ENCODE data around the gene MGRN1.
A peak's percentile ranks its signal among the peaks of the same experiment; 100 is the strongest.
"Not testable (repeated sequence)": the region's sequence is repeated elsewhere in the genome, so short reads cannot be mapped to it uniquely, and the experiment has no call there.

The MGRN1 gene

GRCh38 chr16:4639899-4640509 is 15.4 kb downstream of the MGRN1 start:
- DNase-seq (ENCODE audit: low read depth in 1 of 2, low spot score in 1 of 2) = no peak
- no peak for TF ChIP-seq JUND (IDR thresholded peaks at IDR 0.05; ENCODE audit: low read depth)
- in situ Hi-C loops (cut with HindIII; ENCODE audit: low pct_unique_long_range_greater_than_20kb, low sequenced_read_pairs) = no loop called here

GRCh38 chr16:4640572-4641305 is 16.1 kb downstream of the MGRN1 start:
- no peak for DNase-seq (ENCODE audit: low read depth in 1 of 2, low spot score in 1 of 2)
- in situ Hi-C loops (cut with HindIII; ENCODE audit: low pct_unique_long_range_greater_than_20kb, low sequenced_read_pairs) = no loop called here
- no peak for TF ChIP-seq JUND (IDR thresholded peaks at IDR 0.05; ENCODE audit: low read depth)

- no peak for DNase-seq (ENCODE audit: low read depth in 1 of 2, low spot score in 1 of 2)
- TF ChIP-seq JUND (IDR thresholded peaks at IDR 0.05; ENCODE audit: low read depth) = no peak
- in situ Hi-C loops (cut with HindIII; ENCODE audit: low pct_unique_long_range_greater_than_20kb, low sequenced_read_pairs) = no loop called here
These were observed 16.7 kb downstream of the MGRN1 start for GRCh38 chr16:4641306-4641687.

GRCh38 chr16:4641895-4642294 is 17.3 kb downstream of the MGRN1 start:
- DNase-seq (ENCODE audit: low read depth in 1 of 2, low spot score in 1 of 2) = no peak
- no peak for TF ChIP-seq JUND (IDR thresholded peaks at IDR 0.05; ENCODE audit: low read depth)
- in situ Hi-C loops (cut with HindIII; ENCODE audit: low pct_unique_long_range_greater_than_20kb, low sequenced_read_pairs) = no loop called here

GRCh38 chr16:4646773-4647643 is 22.4 kb downstream of the MGRN1 start:
- no peak for TF ChIP-seq JUND (IDR thresholded peaks at IDR 0.05; ENCODE audit: low read depth)
- in situ Hi-C loops (cut with HindIII; ENCODE audit: low pct_unique_long_range_greater_than_20kb, low sequenced_read_pairs) = no loop called here
- DNase-seq (ENCODE audit: low read depth in 1 of 2, low spot score in 1 of 2) = no peak

- in situ Hi-C loops (cut with HindIII; ENCODE audit: low pct_unique_long_range_greater_than_20kb, low sequenced_read_pairs) = no loop called here
- TF ChIP-seq JUND (IDR thresholded peaks at IDR 0.05; ENCODE audit: low read depth) = no peak
- no peak for DNase-seq (ENCODE audit: low read depth in 1 of 2, low spot score in 1 of 2)
These were observed 23.0 kb downstream of the MGRN1 start for GRCh38 chr16:4647644-4647980.

GRCh38 chr16:4648917-4649316 is 24.3 kb downstream of the MGRN1 start:
- in situ Hi-C loops (cut with HindIII; ENCODE audit: low pct_unique_long_range_greater_than_20kb, low sequenced_read_pairs) = no loop called here
- DNase-seq (ENCODE audit: low read depth in 1 of 2, low spot score in 1 of 2) = no peak
- TF ChIP-seq JUND (IDR thresholded peaks at IDR 0.05; ENCODE audit: low read depth) = no peak

- no peak for TF ChIP-seq JUND (IDR thresholded peaks at IDR 0.05; ENCODE audit: low read depth)
- in situ Hi-C loops (cut with HindIII; ENCODE audit: low pct_unique_long_range_greater_than_20kb, low sequenced_read_pairs) = no loop called here
- no peak for DNase-seq (ENCODE audit: low read depth in 1 of 2, low spot score in 1 of 2)
These were observed 25.3 kb downstream of the MGRN1 start for GRCh38 chr16:4649744-4650442.

- peak; percentile 79 to 80 for DNase-seq (ENCODE audit: low read depth in 1 of 2, low spot score in 1 of 2)
- in situ Hi-C loops (cut with HindIII; ENCODE audit: low pct_unique_long_range_greater_than_20kb, low sequenced_read_pairs) = not testable (repeated sequence)
These were observed 25.9 kb downstream of the MGRN1 start for GRCh38 chr16:4650443-4651074.

- in situ Hi-C loops (cut with HindIII; ENCODE audit: low pct_unique_long_range_greater_than_20kb, low sequenced_read_pairs) = no loop called here
- TF ChIP-seq JUND (IDR thresholded peaks at IDR 0.05; ENCODE audit: low read depth) = no peak
- no peak for DNase-seq (ENCODE audit: low read depth in 1 of 2, low spot score in 1 of 2)
These were observed 27.2 kb downstream of the MGRN1 start for GRCh38 chr16:4651827-4652226.

- in situ Hi-C loops (cut with HindIII; ENCODE audit: low pct_unique_long_range_greater_than_20kb, low sequenced_read_pairs) = no loop called here
- no peak for TF ChIP-seq JUND (IDR thresholded peaks at IDR 0.05; ENCODE audit: low read depth)
- no peak for DNase-seq (ENCODE audit: low read depth in 1 of 2, low spot score in 1 of 2)
These were observed 27.9 kb downstream of the MGRN1 start for GRCh38 chr16:4652561-4652960.

Data from T47D (cell line).